Mesendoderm (in vitro differentiated cells): ENCODE data around the gene VAV3.
"Not testable (repeated sequence)": the region's sequence is repeated elsewhere in the genome, so short reads cannot be mapped to it uniquely, and the experiment has no call there.

Experiments
- DNase-seq: peaks from one replicate; pipeline ENCODE4 v3.0.0; 2013
- H2AK5ac ChIP-seq: 2 replicates; pipeline ENCODE4 v1.6.1; 2013; ENCODE audit warnings: low read length, inconsistent platforms
- H2BK120ac ChIP-seq: 2 replicates; pipeline ENCODE4 v1.6.1; 2013; ENCODE audit warnings: low read depth, mild to moderate bottlenecking, low read length, moderate library complexity, mixed read lengths
- H2BK15ac ChIP-seq: replicated peaks from 2 replicates; pipeline ENCODE4 v1.6.1; 2013; ENCODE audit warnings: low read depth, mild to moderate bottlenecking, moderate library complexity
- H2BK5ac ChIP-seq: 2 replicates; pipeline ENCODE4 v1.6.1; 2013; ENCODE audit warnings: low read length, inconsistent platforms
- H3K18ac ChIP-seq: 2 replicates; pipeline ENCODE4 v1.6.1; 2013; ENCODE audit warnings: mild to moderate bottlenecking, low read length, mixed read lengths
- H3K23ac ChIP-seq: one replicate; pipeline ENCODE4 v1.6.1; 2013; ENCODE audit warnings: low read length
- H3K27ac ChIP-seq: 2 replicates; pipeline ENCODE4 v1.5.1; 2013; ENCODE audit warnings: low read depth, mild to moderate bottlenecking, inconsistent platforms, low read length, moderate library complexity
- H3K27me3 ChIP-seq: 2 replicates; pipeline ENCODE4 v1.6.1; 2013; ENCODE audit warnings: low read length, control low read depth, mild to moderate bottlenecking, inconsistent platforms; ENCODE audit not compliant: insufficient read depth, poor library complexity
- H3K36me3 ChIP-seq: 2 replicates; pipeline ENCODE4 v1.6.1; 2013; ENCODE audit warnings: low read length, inconsistent platforms; ENCODE audit not compliant: control insufficient read depth, insufficient read depth
- H3K4ac ChIP-seq: one replicate; pipeline ENCODE4 v1.6.1; 2013; ENCODE audit warnings: low read depth, mild to moderate bottlenecking, low read length, moderate library complexity
- H3K4me1 ChIP-seq: 2 replicates; pipeline ENCODE4 v1.6.1; 2013; ENCODE audit warnings: low read depth, low read length, inconsistent platforms; ENCODE audit not compliant: control insufficient read depth
- H3K4me2 ChIP-seq: 2 replicates; pipeline ENCODE4 v1.6.1; 2013; ENCODE audit warnings: low read length
- H3K4me3 ChIP-seq: 2 replicates; pipeline ENCODE4 v1.5.1; 2013; ENCODE audit warnings: mild to moderate bottlenecking, low read length
- H3K56ac ChIP-seq: one replicate; pipeline ENCODE4 v1.6.1; 2013; ENCODE audit warnings: low read length
- H3K79me1 ChIP-seq: 2 replicates; pipeline ENCODE4 v1.6.1; 2013; ENCODE audit warnings: low read length, inconsistent platforms
- H3K79me2 ChIP-seq: 2 replicates; pipeline ENCODE4 v1.6.1; 2013; ENCODE audit warnings: mild to moderate bottlenecking, low read length; ENCODE audit not compliant: control insufficient read depth, insufficient read depth
- H3K9ac ChIP-seq: 2 replicates; pipeline ENCODE4 v1.6.1; 2013; ENCODE audit warnings: low read length, inconsistent platforms
- H4K5ac ChIP-seq: one replicate; pipeline ENCODE4 v1.6.1; 2013; ENCODE audit warnings: low read length
- H4K8ac ChIP-seq: one replicate; pipeline ENCODE4 v1.6.1; 2013; ENCODE audit warnings: low read depth, mild to moderate bottlenecking, control low read depth, low read length, moderate library complexity
- WGBS: extraction: QIAGEN DNeasy Blood & Tissue Kit; methylation state at CpG from one replicate; pipeline ENCODE4 v1.1.7; 2013; ENCODE audit warnings: low lambda C conversion rate, missing lambda C conversion rate; ENCODE audit not compliant: insufficient coverage; ENCODE audit errors: extremely low coverage; 5-methylcytosine and 5-hydroxymethylcytosine counted together

The VAV3 gene

DNA sequence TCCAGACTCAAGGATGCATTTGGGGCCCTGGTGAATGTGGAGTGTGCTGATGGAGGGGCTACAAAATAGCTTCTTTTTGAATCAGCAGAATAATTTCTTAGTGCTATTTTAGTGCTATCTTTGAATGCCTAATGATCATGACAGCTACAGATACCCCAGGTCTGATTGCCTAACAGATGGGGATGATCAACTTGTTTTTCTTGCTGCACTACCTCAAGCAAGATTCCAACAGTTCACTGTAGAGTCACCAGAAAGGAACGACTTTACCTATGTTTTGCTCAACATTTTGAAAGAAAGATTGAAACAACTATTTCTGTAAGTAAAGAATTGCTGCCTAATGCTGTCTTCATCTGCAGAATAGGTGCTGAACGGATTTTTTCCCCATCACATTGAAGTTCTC lies 42.6 kb upstream of the VAV3 start:
- Histone ChIP-seq H4K8ac (no peak overlapping the region), H2BK5ac (no peak overlapping the region), H3K79me2 (no peaks in the 10 kb centered on the region), H4K5ac (no peak overlapping the region), H3K79me1 (no peaks in the 10 kb centered on the region), H3K4me3 (no peak overlapping the region), H3K18ac (no peak overlapping the region), H3K56ac (no peak overlapping the region), H2BK15ac (no peak overlapping the region), H3K9ac (no peak overlapping the region), H3K27me3 (no peaks in the 10 kb centered on the region), H3K23ac (no peak overlapping the region), H3K36me3 (no peaks in the 10 kb centered on the region), H2BK120ac (no peak overlapping the region), H3K4me2 (no peak overlapping the region), H2AK5ac (no peak overlapping the region), H3K4ac (no peak overlapping the region), H3K27ac (no peak overlapping the region), H3K4me1 (no peaks in the 10 kb centered on the region)
- no peak for DNase-seq
- WGBS = no CpG with 5 or more reads among the region's 2 CpGs

GRCh38 chr1:108007070-108007469 lies 42.1 kb upstream of the VAV3 start:
- H3K79me2 ChIP-seq = no peaks in the 10 kb centered on the region
- H3K18ac ChIP-seq = no peak overlapping the region
- no peak overlapping the region for H3K4ac ChIP-seq
- no peak overlapping the region for H3K4me2 ChIP-seq
- H2BK120ac ChIP-seq = no peak overlapping the region
- H3K9ac ChIP-seq = no peak overlapping the region
- H3K27me3 ChIP-seq = no peaks in the 10 kb centered on the region
- no peak overlapping the region for H2BK5ac ChIP-seq
- no peak overlapping the region for H3K27ac ChIP-seq
- no peak overlapping the region for H3K56ac ChIP-seq
- no peaks in the 10 kb centered on the region for H3K36me3 ChIP-seq
- H3K4me3 ChIP-seq = no peak overlapping the region
- H3K4me1 ChIP-seq = no peaks in the 10 kb centered on the region
- no peak overlapping the region for H2AK5ac ChIP-seq
- no peak overlapping the region for H3K23ac ChIP-seq
- no peak overlapping the region for H4K8ac ChIP-seq
- WGBS = no CpG with 5 or more reads among the region's 1 CpG
- DNase-seq = no peak
- H2BK15ac ChIP-seq = no peak overlapping the region
- H3K79me1 ChIP-seq = no peaks in the 10 kb centered on the region
- no peak overlapping the region for H4K5ac ChIP-seq

- H2AK5ac ChIP-seq, H3K23ac ChIP-seq, H3K4me2 ChIP-seq, H2BK15ac ChIP-seq, H4K8ac ChIP-seq, H3K4me3 ChIP-seq, H3K79me2 ChIP-seq, H3K36me3 ChIP-seq, H2BK120ac ChIP-seq, H3K27me3 ChIP-seq, H3K4ac ChIP-seq, H3K56ac ChIP-seq, H3K9ac ChIP-seq, H3K18ac ChIP-seq, H3K79me1 ChIP-seq, H2BK5ac ChIP-seq, H3K4me1 ChIP-seq, H4K5ac ChIP-seq, H3K27ac ChIP-seq, DNase-seq: not testable (repeated sequence)
- WGBS = no CpG with 5 or more reads among the region's 3 CpGs
These were observed 39.9 kb upstream of the VAV3 start for GRCh38 chr1:108004919-108005318.

DNA sequence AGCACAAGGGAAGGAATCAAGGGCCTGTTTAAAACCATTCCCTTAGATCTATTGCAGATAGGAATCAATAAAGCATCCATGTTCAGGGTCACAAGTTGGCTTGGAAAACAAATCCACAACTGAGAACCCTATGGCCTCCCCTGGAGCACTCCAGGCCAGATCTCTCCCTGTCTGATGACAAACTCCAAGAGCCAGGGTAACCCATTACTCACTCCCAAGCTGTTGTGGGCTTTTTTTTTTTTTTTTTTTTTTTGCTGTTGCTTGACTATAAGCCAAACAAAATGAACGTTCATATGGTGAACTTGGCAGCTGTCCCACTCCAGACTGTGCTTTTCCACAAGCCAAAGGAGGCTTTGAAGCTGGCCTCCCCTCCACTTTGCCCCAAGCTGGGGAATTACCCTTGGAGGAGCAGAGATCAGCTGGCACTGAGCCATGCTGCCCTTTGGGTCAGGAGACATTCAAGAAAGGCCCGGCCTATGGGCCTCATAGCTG lies 35.7 kb upstream of the VAV3 start:
- Histone ChIP-seq H4K5ac (no peak overlapping the region), H3K18ac (peak overlapping the region; percentile 25), H2AK5ac (no peak overlapping the region), H3K4me2 (no peak overlapping the region), H3K4me1 (no peaks in the 10 kb centered on the region), H3K27me3 (no peaks in the 10 kb centered on the region), H3K79me2 (no peaks in the 10 kb centered on the region), H2BK5ac (no peak overlapping the region), H3K4me3 (no peak overlapping the region), H3K23ac (no peak overlapping the region), H3K4ac (no peak overlapping the region), H3K9ac (no peak overlapping the region), H4K8ac (no peak overlapping the region), H3K27ac (no peak overlapping the region), H3K56ac (no peak overlapping the region), H3K79me1 (no peaks in the 10 kb centered on the region), H3K36me3 (no peaks in the 10 kb centered on the region), H2BK120ac (no peak overlapping the region), H2BK15ac (no peak overlapping the region)
- no CpG with 5 or more reads among the region's 2 CpGs for WGBS
- no peak for DNase-seq

- H3K4ac ChIP-seq = no peak overlapping the region
- WGBS = no CpG with 5 or more reads among the region's 6 CpGs
- no peak for DNase-seq
- H3K27me3 ChIP-seq = no peaks in the 10 kb centered on the region
- no peaks in the 10 kb centered on the region for H3K36me3 ChIP-seq
- H3K9ac ChIP-seq = no peak overlapping the region
- no peaks in the 10 kb centered on the region for H3K79me1 ChIP-seq
- no peak overlapping the region for H3K4me2 ChIP-seq
- H3K79me2 ChIP-seq = no peaks in the 10 kb centered on the region
- no peak overlapping the region for H2BK120ac ChIP-seq
- H2AK5ac ChIP-seq = no peak overlapping the region
- no peak overlapping the region for H2BK15ac ChIP-seq
- no peak overlapping the region for H3K18ac ChIP-seq
- no peak overlapping the region for H2BK5ac ChIP-seq
- no peak overlapping the region for H3K27ac ChIP-seq
- H3K4me3 ChIP-seq = no peak overlapping the region
- H3K23ac ChIP-seq = no peak overlapping the region
- H4K8ac ChIP-seq = no peak overlapping the region
- no peak overlapping the region for H4K5ac ChIP-seq
- no peak overlapping the region for H3K56ac ChIP-seq
- H3K4me1 ChIP-seq = no peaks in the 10 kb centered on the region
These were observed 35.2 kb upstream of the VAV3 start for GRCh38 chr1:108000184-108000583.

DNA sequence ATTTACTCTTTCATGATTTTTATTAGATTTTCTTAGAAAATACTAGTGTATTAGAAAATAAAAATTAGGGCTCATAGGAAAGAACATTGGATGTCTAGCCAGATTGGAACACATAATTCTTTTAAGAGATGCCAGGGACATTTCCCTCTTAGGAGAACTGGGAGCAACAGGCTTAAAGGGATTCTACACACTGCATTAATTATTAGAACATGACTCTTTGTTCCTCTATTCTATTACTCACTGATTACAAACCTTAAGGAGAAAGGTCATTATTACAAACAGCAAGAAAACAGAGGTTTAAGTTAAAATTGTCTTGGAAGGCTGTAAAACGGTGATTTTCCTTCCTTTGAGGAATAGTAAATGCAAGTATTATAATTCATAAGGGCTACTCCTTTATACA lies 32.9 kb upstream of the VAV3 start:
- DNase-seq = no peak
- no peaks in the 10 kb centered on the region for H3K27me3 ChIP-seq
- no peak overlapping the region for H3K4me3 ChIP-seq
- H4K5ac ChIP-seq = no peak overlapping the region
- H4K8ac ChIP-seq = no peak overlapping the region
- H3K4ac ChIP-seq = no peak overlapping the region
- no peak overlapping the region for H2AK5ac ChIP-seq
- H3K4me1 ChIP-seq = no peaks in the 10 kb centered on the region
- H3K27ac ChIP-seq = no peak overlapping the region
- no CpG with 5 or more reads among the region's 1 CpG for WGBS
- no peak overlapping the region for H2BK5ac ChIP-seq
- H2BK15ac ChIP-seq = no peak overlapping the region
- no peaks in the 10 kb centered on the region for H3K79me1 ChIP-seq
- H3K56ac ChIP-seq = no peak overlapping the region
- no peak overlapping the region for H3K18ac ChIP-seq
- no peak overlapping the region for H2BK120ac ChIP-seq
- no peaks in the 10 kb centered on the region for H3K79me2 ChIP-seq
- H3K23ac ChIP-seq = no peak overlapping the region
- H3K9ac ChIP-seq = no peak overlapping the region
- no peak overlapping the region for H3K4me2 ChIP-seq
- H3K36me3 ChIP-seq = no peaks in the 10 kb centered on the region
